ENCODE data around the gene MAP3K5. TPM values are rescaled to one million over a fixed set of nuclear protein-coding genes. Genes with fewer than 3 reads are reported as not detected.

MAP3K5 gene
- polyA plus RNA-seq, 1 donor, result 7.4 TPM

DNA sequence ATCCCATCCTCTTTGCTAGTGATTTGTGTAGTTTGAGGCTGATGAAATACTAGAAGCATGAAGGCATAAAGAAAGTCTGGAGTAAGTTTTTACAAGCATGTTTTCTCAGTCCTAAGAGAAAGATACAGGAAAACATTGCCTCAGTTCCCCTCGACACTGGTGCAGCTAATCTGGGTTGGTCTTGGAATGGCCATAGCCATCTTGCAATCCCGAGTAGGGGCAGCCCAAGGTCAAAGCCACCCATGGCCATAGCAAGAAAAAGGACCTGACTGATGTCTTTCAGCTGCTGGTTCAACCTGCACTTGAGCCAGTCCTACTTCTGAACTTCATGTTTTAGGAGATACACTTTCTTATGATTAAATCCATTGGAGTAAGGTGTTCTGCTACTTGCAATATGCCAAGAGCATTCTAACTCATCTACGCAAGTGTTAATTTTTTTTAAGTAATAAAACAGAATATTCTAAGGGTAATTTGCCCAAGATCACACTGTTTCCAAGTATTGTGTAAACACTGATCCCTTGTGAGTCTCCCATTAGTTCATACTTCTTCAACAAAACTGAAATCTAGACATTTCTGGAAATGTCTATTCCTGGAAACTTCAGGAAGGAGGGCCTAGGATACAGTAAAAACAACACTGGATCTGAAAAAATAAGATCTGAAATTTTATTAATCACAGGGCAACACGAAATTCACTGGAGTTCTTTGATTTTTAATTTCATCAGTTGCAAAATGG, 108.9 kb downstream of the MAP3K5 start:
- H3K4me3 ChIP-seq (ENCODE audit: low read length), result no peak overlapping the region
- WGBS (ENCODE audit: insufficient coverage, low lambda C conversion rate), result 100% methylated on average over 1 of the region's 4 CpGs
- no peaks in the 10 kb centered on the region for H3K27me3 ChIP-seq (ENCODE audit: control insufficient read depth, insufficient read depth, low read length)
- H3K9me3 ChIP-seq (ENCODE audit: control insufficient read depth, low read depth, low read length), result no peaks in the 10 kb centered on the region
- H3K36me3 ChIP-seq (ENCODE audit: control insufficient read depth, insufficient read depth, low read length), result no peaks in the 10 kb centered on the region
- DNase-seq, result no peak
- no peak overlapping the region for H3K27ac ChIP-seq (ENCODE audit: low read length)
- no peaks in the 10 kb centered on the region for H3K4me1 ChIP-seq (ENCODE audit: control insufficient read depth, insufficient read depth, low read length)

- H3K4me1 ChIP-seq (ENCODE audit: control insufficient read depth, insufficient read depth, low read length), result no peaks in the 10 kb centered on the region
- no peaks in the 10 kb centered on the region for H3K27me3 ChIP-seq (ENCODE audit: control insufficient read depth, insufficient read depth, low read length)
- H3K9me3 ChIP-seq (ENCODE audit: control insufficient read depth, low read depth, low read length), result no peaks in the 10 kb centered on the region
- H3K27ac ChIP-seq (ENCODE audit: low read length), result no peak overlapping the region
- H3K4me3 ChIP-seq (ENCODE audit: low read length), result no peak overlapping the region
- no peak for DNase-seq
- H3K36me3 ChIP-seq (ENCODE audit: control insufficient read depth, insufficient read depth, low read length), result no peaks in the 10 kb centered on the region
- WGBS (ENCODE audit: insufficient coverage, low lambda C conversion rate), result 95% methylated on average over 3 of the region's 3 CpGs
Measured at GRCh38 chr6:136682292-136682691, 110.0 kb downstream of the MAP3K5 start.

GRCh38 chr6:136677822-136678221, 114.5 kb downstream of the MAP3K5 start:
- Histone ChIP-seq H3K9me3 (ENCODE audit: control insufficient read depth, low read depth, low read length) (no peaks in the 10 kb centered on the region), H3K27ac (ENCODE audit: low read length) (no peak overlapping the region), H3K4me3 (ENCODE audit: low read length) (no peak overlapping the region), H3K4me1 (ENCODE audit: control insufficient read depth, insufficient read depth, low read length) (no peaks in the 10 kb centered on the region), H3K36me3 (ENCODE audit: control insufficient read depth, insufficient read depth, low read length) (no peaks in the 10 kb centered on the region), H3K27me3 (ENCODE audit: control insufficient read depth, insufficient read depth, low read length) (no peaks in the 10 kb centered on the region)
- no peak for DNase-seq

GRCh38 chr6:136677344-136677743, 114.9 kb downstream of the MAP3K5 start:
- no CpG with 5 or more reads among the region's 4 CpGs for WGBS (ENCODE audit: insufficient coverage, low lambda C conversion rate)

DNA sequence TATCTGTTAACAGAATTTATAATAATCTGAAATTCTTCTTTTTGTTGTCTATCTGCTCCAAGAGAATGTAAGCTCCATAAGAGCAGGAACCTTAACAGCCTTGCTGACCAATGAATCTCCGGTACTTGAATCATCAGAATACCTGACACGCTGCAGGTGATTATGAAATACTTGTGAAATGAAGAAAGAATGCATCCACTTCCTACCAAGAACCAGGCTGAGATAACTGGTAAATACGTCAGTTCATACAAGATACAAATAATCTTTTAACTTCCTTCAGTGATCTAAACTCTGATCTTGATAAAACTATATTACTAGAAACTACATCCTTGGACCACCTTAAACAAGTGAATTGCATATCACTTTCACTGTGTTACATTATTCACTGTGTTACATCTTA, 116.2 kb downstream of the MAP3K5 start:
- Histone ChIP-seq H3K27ac (ENCODE audit: low read length) (no peak overlapping the region), H3K9me3 (ENCODE audit: control insufficient read depth, low read depth, low read length) (no peaks in the 10 kb centered on the region), H3K4me1 (ENCODE audit: control insufficient read depth, insufficient read depth, low read length) (no peaks in the 10 kb centered on the region), H3K36me3 (ENCODE audit: control insufficient read depth, insufficient read depth, low read length) (no peaks in the 10 kb centered on the region), H3K27me3 (ENCODE audit: control insufficient read depth, insufficient read depth, low read length) (no peaks in the 10 kb centered on the region), H3K4me3 (ENCODE audit: low read length) (no peak overlapping the region)
- 90% methylated on average over 1 of the region's 3 CpGs for WGBS (ENCODE audit: insufficient coverage, low lambda C conversion rate)
- peak; percentile 9 to 14 for DNase-seq

More at GRCh38 chr6:136677344-136677743, 114.9 kb downstream of the MAP3K5 start:
- H3K27ac ChIP-seq (ENCODE audit: low read length), result no peak overlapping the region
- H3K4me3 ChIP-seq (ENCODE audit: low read length), result no peak overlapping the region
- no peak for DNase-seq
- H3K27me3 ChIP-seq (ENCODE audit: control insufficient read depth, insufficient read depth, low read length), result no peaks in the 10 kb centered on the region
- no peaks in the 10 kb centered on the region for H3K4me1 ChIP-seq (ENCODE audit: control insufficient read depth, insufficient read depth, low read length)
- H3K36me3 ChIP-seq (ENCODE audit: control insufficient read depth, insufficient read depth, low read length), result no peaks in the 10 kb centered on the region
- no peaks in the 10 kb centered on the region for H3K9me3 ChIP-seq (ENCODE audit: control insufficient read depth, low read depth, low read length)

DNA sequence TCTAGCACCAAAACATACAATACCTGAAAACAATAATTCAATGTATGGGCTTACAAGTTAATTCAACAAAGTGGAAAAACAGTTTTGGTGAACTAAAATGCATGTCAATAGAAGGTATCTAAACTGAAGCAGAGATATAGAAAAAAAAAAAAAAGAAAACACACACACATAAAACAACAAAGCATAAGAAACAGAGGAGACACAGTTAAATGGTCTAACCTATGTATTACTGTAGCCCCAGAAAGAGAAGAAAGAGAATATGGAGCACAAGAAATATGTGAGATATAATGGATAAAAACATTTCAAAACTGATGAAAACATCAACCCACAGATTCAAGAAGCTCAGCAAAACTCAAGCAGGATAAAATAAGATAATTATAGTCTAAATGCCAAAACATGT, 118.7 kb downstream of the MAP3K5 start:
- no peak for DNase-seq
- Histone ChIP-seq H3K27ac (ENCODE audit: low read length) (no peak overlapping the region), H3K9me3 (ENCODE audit: control insufficient read depth, low read depth, low read length) (no peaks in the 10 kb centered on the region), H3K27me3 (ENCODE audit: control insufficient read depth, insufficient read depth, low read length) (no peaks in the 10 kb centered on the region), H3K36me3 (ENCODE audit: control insufficient read depth, insufficient read depth, low read length) (no peaks in the 10 kb centered on the region), H3K4me3 (ENCODE audit: low read length) (no peak overlapping the region), H3K4me1 (ENCODE audit: control insufficient read depth, insufficient read depth, low read length) (no peaks in the 10 kb centered on the region)

GRCh38 chr6:136672144-136672543, 120.1 kb downstream of the MAP3K5 start:
- Histone ChIP-seq H3K36me3 (ENCODE audit: control insufficient read depth, insufficient read depth, low read length) (peaks cover 2% of the 10 kb centered on the region), H3K4me3 (ENCODE audit: low read length) (no peak overlapping the region), H3K9me3 (ENCODE audit: control insufficient read depth, low read depth, low read length) (no peaks in the 10 kb centered on the region), H3K27me3 (ENCODE audit: control insufficient read depth, insufficient read depth, low read length) (no peaks in the 10 kb centered on the region), H3K4me1 (ENCODE audit: control insufficient read depth, insufficient read depth, low read length) (no peaks in the 10 kb centered on the region), H3K27ac (ENCODE audit: low read length) (no peak overlapping the region)
- WGBS (ENCODE audit: insufficient coverage, low lambda C conversion rate), result 100% methylated on average over 1 of the region's 4 CpGs
- DNase-seq, result no peak

- 50% methylated on average over 1 of the region's 3 CpGs for WGBS (ENCODE audit: insufficient coverage, low lambda C conversion rate)
- Histone ChIP-seq H3K9me3 (ENCODE audit: control insufficient read depth, low read depth, low read length) (no peaks in the 10 kb centered on the region), H3K27ac (ENCODE audit: low read length) (no peak overlapping the region), H3K36me3 (ENCODE audit: control insufficient read depth, insufficient read depth, low read length) (peaks cover 2% of the 10 kb centered on the region), H3K4me1 (ENCODE audit: control insufficient read depth, insufficient read depth, low read length) (no peaks in the 10 kb centered on the region), H3K27me3 (ENCODE audit: control insufficient read depth, insufficient read depth, low read length) (no peaks in the 10 kb centered on the region), H3K4me3 (ENCODE audit: low read length) (no peak overlapping the region)
- peak in 1 of 2 donors; percentile 51 for DNase-seq
Measured at GRCh38 chr6:136669299-136669699, 123.0 kb downstream of the MAP3K5 start.

GRCh38 chr6:136668571-136668970, 123.7 kb downstream of the MAP3K5 start:
- H3K36me3 ChIP-seq (ENCODE audit: control insufficient read depth, insufficient read depth, low read length), result peaks cover 2% of the 10 kb centered on the region
- WGBS (ENCODE audit: insufficient coverage, low lambda C conversion rate), result 100% methylated on average over 1 of the region's 3 CpGs
- no peak overlapping the region for H3K27ac ChIP-seq (ENCODE audit: low read length)
- no peak overlapping the region for H3K4me3 ChIP-seq (ENCODE audit: low read length)
- no peaks in the 10 kb centered on the region for H3K4me1 ChIP-seq (ENCODE audit: control insufficient read depth, insufficient read depth, low read length)
- no peaks in the 10 kb centered on the region for H3K27me3 ChIP-seq (ENCODE audit: control insufficient read depth, insufficient read depth, low read length)
- DNase-seq, result no peak
- no peaks in the 10 kb centered on the region for H3K9me3 ChIP-seq (ENCODE audit: control insufficient read depth, low read depth, low read length)

GRCh38 chr6:136666041-136666440, 126.2 kb downstream of the MAP3K5 start:
- no peak for DNase-seq
- Histone ChIP-seq H3K27ac (ENCODE audit: low read length) (no peak overlapping the region), H3K4me3 (ENCODE audit: low read length) (no peak overlapping the region), H3K36me3 (ENCODE audit: control insufficient read depth, insufficient read depth, low read length) (peaks cover 2% of the 10 kb centered on the region), H3K27me3 (ENCODE audit: control insufficient read depth, insufficient read depth, low read length) (no peaks in the 10 kb centered on the region), H3K4me1 (ENCODE audit: control insufficient read depth, insufficient read depth, low read length) (no peaks in the 10 kb centered on the region), H3K9me3 (ENCODE audit: control insufficient read depth, low read depth, low read length) (no peaks in the 10 kb centered on the region)
- WGBS (ENCODE audit: insufficient coverage, low lambda C conversion rate), result no CpG with 5 or more reads among the region's 1 CpG
